ENCODE data around the gene PREB. TPM values are rescaled to one million over a fixed set of nuclear protein-coding genes. Genes with fewer than 3 reads are reported as not detected.

The PREB gene
- polyA plus RNA-seq, 3 donors = 70.0 to 78.2 (median 71.7) TPM

- no peak overlapping the region for H3K4me2 ChIP-seq (replicated peaks; ENCODE audit: extremely low read depth, low read length, poor library complexity, severe bottlenecking)
- no peak overlapping the region for H3K9ac ChIP-seq (ENCODE audit: insufficient read depth, low read length, poor library complexity, severe bottlenecking)
- Mint-ChIP-seq H3K27me3 (ENCODE audit: low read depth in 3 of 3) (peaks cover 0 to 7% (median 5%) of the 10 kb centered on the region in 3 donors), H3K9me3 (no peaks in the 10 kb centered on the region), H3K27ac (no peak overlapping the region), H3K36me3 (no peaks in the 10 kb centered on the region), H3K4me1 (peaks cover 45% of the 10 kb centered on the region), H3K4me3 (peak overlapping the region in 1 of 2 donors; percentile 85)
- H3K36me3 ChIP-seq (replicated peaks in 1 of 2; ENCODE audit: control insufficient read depth in 1 of 2, insufficient read depth in 2 of 2, low read length in 2 of 2) = no peaks in the 10 kb centered on the region
- H3K27ac ChIP-seq (ENCODE audit: low read depth in 1 of 2, low read length in 2 of 2) = no peak overlapping the region
- WGBS (ENCODE audit: insufficient coverage) = 96% methylated on average over 4 of the region's 6 CpGs
- H3K79me2 ChIP-seq (ENCODE audit: insufficient read depth, low read length) = peaks cover under 1% of the 10 kb centered on the region
- H3K4me1 ChIP-seq (ENCODE audit: control insufficient read depth in 1 of 2, insufficient read depth in 2 of 2, low read length in 2 of 2) = peaks cover 42 to 52% of the 10 kb centered on the region in 2 donors
- no peaks in the 10 kb centered on the region for H4K20me1 ChIP-seq (ENCODE audit: insufficient read depth, low read length)
- DNase-seq = no peak
- TF ChIP-seq CTCF (IDR thresholded peaks at IDR 0.05) = no peak
- H3K9me3 ChIP-seq (replicated peaks in 1 of 2; ENCODE audit: control insufficient read depth in 1 of 2, insufficient read depth in 1 of 2, low read length in 2 of 2) = no peaks in the 10 kb centered on the region
- intact Hi-C loops (cut with micrococcal nuclease) = loop anchor here (5.0 kb wide), 2 partner anchors 32 to 128 kb away; partner anchors contain the start of genes AGBL5 (in 2 of the 2), ATRAID (in 1 of the 2) and SLC5A6 (in 1 of the 2)
- H2AFZ ChIP-seq (ENCODE audit: insufficient read depth, low read depth, low read length, poor library complexity, severe bottlenecking) = no peak overlapping the region
- H3K27me3 ChIP-seq (ENCODE audit: control insufficient read depth in 2 of 2, insufficient read depth in 2 of 2, low read length in 2 of 2) = no peaks in the 10 kb centered on the region
- H3K4me3 ChIP-seq (replicated peaks in 1 of 3; ENCODE audit: low read depth in 2 of 3, low read length in 3 of 3) = no peak overlapping the region
Observed at GRCh38 chr2:27084297-27085061, 50.0 kb downstream of the PREB start.

DNA sequence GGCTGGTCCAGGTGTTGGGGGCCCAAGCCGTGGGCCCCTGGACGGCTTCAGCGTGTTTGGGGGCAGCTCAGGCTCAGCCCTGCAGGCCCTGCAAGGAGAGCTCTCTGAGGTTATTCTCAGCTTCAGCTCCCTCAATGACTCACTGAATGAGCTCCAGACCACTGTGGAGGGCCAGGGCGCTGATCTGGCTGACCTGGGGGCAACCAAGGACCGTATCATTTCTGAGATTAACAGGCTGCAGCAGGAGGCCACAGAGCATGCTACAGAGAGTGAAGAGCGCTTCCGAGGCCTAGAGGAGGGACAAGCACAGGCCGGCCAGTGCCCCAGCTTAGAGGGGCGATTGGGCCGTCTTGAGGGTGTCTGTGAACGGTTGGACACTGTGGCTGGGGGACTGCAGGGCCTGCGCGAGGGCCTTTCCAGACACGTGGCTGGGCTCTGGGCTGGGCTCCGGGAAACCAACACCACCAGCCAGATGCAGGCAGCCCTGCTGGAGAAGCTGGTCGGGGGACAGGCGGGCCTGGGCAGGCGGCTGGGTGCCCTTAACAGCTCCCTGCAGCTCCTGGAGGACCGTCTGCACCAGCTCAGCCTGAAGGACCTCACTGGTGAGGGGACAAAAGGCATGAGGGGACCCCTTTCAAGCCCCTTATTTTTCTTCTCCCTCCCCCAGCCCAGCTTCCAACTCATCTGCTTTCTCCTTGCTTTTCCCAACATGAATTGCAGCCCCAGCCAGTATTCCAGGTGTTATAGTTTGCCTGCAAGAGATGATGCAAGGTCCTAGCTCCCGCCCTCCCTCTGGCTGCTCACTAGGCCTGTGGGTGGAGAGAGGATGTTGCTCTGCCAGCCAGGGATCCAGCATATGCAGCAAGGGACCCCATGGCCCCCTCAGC is 50.8 kb downstream of the PREB start:
- no peak overlapping the region for H3K27ac ChIP-seq (ENCODE audit: low read depth in 1 of 2, low read length in 2 of 2)
- H3K27me3 Mint-ChIP-seq (ENCODE audit: low read depth in 3 of 3) = peaks cover 1 to 7% (median 5%) of the 10 kb centered on the region in 3 donors
- H4K20me1 ChIP-seq (ENCODE audit: insufficient read depth, low read length) = no peaks in the 10 kb centered on the region
- no peak overlapping the region for H2AFZ ChIP-seq (ENCODE audit: insufficient read depth, low read depth, low read length, poor library complexity, severe bottlenecking)
- no peaks in the 10 kb centered on the region for H3K36me3 ChIP-seq (replicated peaks in 1 of 2; ENCODE audit: control insufficient read depth in 1 of 2, insufficient read depth in 2 of 2, low read length in 2 of 2)
- H3K9me3 Mint-ChIP-seq = no peaks in the 10 kb centered on the region
- H3K4me1 ChIP-seq (ENCODE audit: control insufficient read depth in 1 of 2, insufficient read depth in 2 of 2, low read length in 2 of 2) = peaks cover 50 to 60% of the 10 kb centered on the region in 2 donors
- no peak overlapping the region for H3K4me2 ChIP-seq (replicated peaks; ENCODE audit: extremely low read depth, low read length, poor library complexity, severe bottlenecking)
- DNase-seq = no peak
- H3K27ac Mint-ChIP-seq = peak overlapping the region in 1 of 7 donors; percentile 30
- H3K36me3 Mint-ChIP-seq = no peaks in the 10 kb centered on the region
- H3K27me3 ChIP-seq (ENCODE audit: control insufficient read depth in 2 of 2, insufficient read depth in 2 of 2, low read length in 2 of 2) = no peaks in the 10 kb centered on the region
- H3K9me3 ChIP-seq (replicated peaks in 1 of 2; ENCODE audit: control insufficient read depth in 1 of 2, insufficient read depth in 1 of 2, low read length in 2 of 2) = no peaks in the 10 kb centered on the region
- WGBS (ENCODE audit: insufficient coverage) = 94% methylated on average over 15 of the region's 20 CpGs
- H3K4me3 ChIP-seq (replicated peaks in 1 of 3; ENCODE audit: low read depth in 2 of 3, low read length in 3 of 3) = no peak overlapping the region
- no peak overlapping the region for H3K9ac ChIP-seq (ENCODE audit: insufficient read depth, low read length, poor library complexity, severe bottlenecking)
- no peak overlapping the region for H3K4me3 Mint-ChIP-seq
- intact Hi-C loops (cut with micrococcal nuclease) = no loop called here
- no peak for TF ChIP-seq CTCF (IDR thresholded peaks at IDR 0.05)
- H3K79me2 ChIP-seq (ENCODE audit: insufficient read depth, low read length) = peaks cover 5% of the 10 kb centered on the region
- peaks cover 48% of the 10 kb centered on the region for H3K4me1 Mint-ChIP-seq

All from CD14-positive monocyte (primary cell).